GM12878 (cell line): ENCODE results near the gene GAL3ST2. TPM values are rescaled to one million over a fixed set of nuclear protein-coding genes. Genes with fewer than 3 reads are reported as not detected.

Experiments used
- ATAC-seq: fragments of 200-7000 bp; cut with Tn5 transposase; 3 replicates; pipeline ENCODE4 v1.9.1; 2020; ENCODE audit warnings: mild to moderate bottlenecking, moderate library complexity
- BruUV-seq: library from RNA; stranded (reverse); fragments of 400-500 nt; replicated peaks from 2 replicates; lab custom pipeline; 2021; lab: Mats Ljungman, UMichigan
- CTCF ChIA-PET: fragments of 300-600 bp; sonication (Branson Sonifier 250); formaldehyde crosslinking; extraction: SDS; loops from one replicate; lab custom pipeline; 2021; ENCODE audit warnings: inconsistent platforms; lab: Yijun Ruan, JAX
- POLR2A ChIA-PET: fragments of 350-600 bp; formaldehyde crosslinking; extraction: SDS; loops from one replicate; lab custom pipeline; 2021; ENCODE audit warnings: inconsistent platforms; lab: Charles Lee
- RAD21 ChIA-PET: fragments of 300-600 bp; sonication (Branson Sonifier 250); formaldehyde crosslinking; loops from one replicate; lab custom pipeline; 2023; ENCODE audit warnings: antibody characterized with exemption; ENCODE audit not compliant: unreplicated experiment; lab: Charles Lee
- SMC1A ChIA-PET: fragments of 300-600 bp; sonication (Branson Sonifier 250); formaldehyde crosslinking; loops from one replicate; lab custom pipeline; 2023; ENCODE audit not compliant: unreplicated experiment, uncharacterized antibody; lab: Charles Lee
- DNase-seq: peaks from one replicate; pipeline ENCODE4 v3.0.0-alpha.2; 2011; ENCODE audit warnings: low read depth, low spot score
- FAIRE-seq: peaks from 3 replicates; lab custom pipeline; 2011; peaks lifted over from hg19 to GRCh38; lab: Jason Lieb, UNC
- H2AFZ ChIP-seq: 2 replicates; pipeline ENCODE4 v1.6.0; 2011; ENCODE audit warnings: low read depth, low read length, control low read depth; ENCODE audit not compliant: control insufficient read depth
- H3K27ac ChIP-seq: 2 replicates; pipeline ENCODE4 v1.5.1; 2011; ENCODE audit warnings: control low read depth; ENCODE audit not compliant: control insufficient read depth, insufficient read depth
- H3K27me3 ChIP-seq, 2 experiments: replicated peaks in 1 of 2; 2 replicates each; pipeline versions ENCODE4 v1.6.0 to v1.6.1; 2011; ENCODE audit warnings: low read length in 1 of 2; ENCODE audit not compliant: control insufficient read depth in 2 of 2, insufficient read depth in 2 of 2
- H3K36me3 ChIP-seq, 2 experiments: 2 replicates each; pipeline ENCODE4 v1.5.1; 2011; ENCODE audit warnings: low read length in 1 of 2; ENCODE audit not compliant: control insufficient read depth in 2 of 2, insufficient read depth in 2 of 2
- H3K4me1 ChIP-seq: 2 replicates; pipeline ENCODE4 v1.6.1; 2011; ENCODE audit warnings: mild to moderate bottlenecking, low read length, moderate library complexity, mixed read lengths; ENCODE audit not compliant: control insufficient read depth, insufficient read depth
- H3K4me2 ChIP-seq: 2 replicates; pipeline ENCODE4 v1.6.0; 2011; ENCODE audit warnings: control low read depth; ENCODE audit not compliant: control insufficient read depth, insufficient read depth
- H3K4me3 ChIP-seq: fragments of 200-600 bp; sonication (generic); 2 replicates; pipeline ENCODE4 v1.5.1; 2016
- H3K79me2 ChIP-seq: 2 replicates; pipeline ENCODE4 v1.6.0; 2011; ENCODE audit warnings: low read length; ENCODE audit not compliant: control insufficient read depth, insufficient read depth
- H3K9ac ChIP-seq: 2 replicates; pipeline ENCODE4 v1.8.0; 2011; ENCODE audit warnings: low read length, control low read depth, mixed read lengths; ENCODE audit not compliant: control insufficient read depth, insufficient read depth
- H3K9me3 ChIP-seq: replicated peaks from 3 replicates; pipeline ENCODE4 v1.5.1; 2011; ENCODE audit warnings: mild to moderate bottlenecking, low read length; ENCODE audit not compliant: control insufficient read depth, insufficient read depth
- H4K20me1 ChIP-seq: 2 replicates; pipeline ENCODE4 v1.6.0; 2011; ENCODE audit not compliant: control insufficient read depth, insufficient read depth
- ATF7 ChIP-seq: fragments of 450-650 bp; IDR thresholded peaks from 2 replicates; pipeline ENCODE4 v1.6.1; 2016; ENCODE audit warnings: low read depth, mild to moderate bottlenecking
- BRCA1 ChIP-seq: IDR thresholded peaks from 2 replicates; pipeline ENCODE4 v1.6.1; 2011; ENCODE audit warnings: low read depth, low read length, improper control_type of control experiment
- CHD1 ChIP-seq: IDR thresholded peaks from 2 replicates; pipeline ENCODE4 v1.6.1; 2012; ENCODE audit warnings: low read depth, low read length, improper control_type of control experiment
- FOXM1 ChIP-seq: IDR thresholded peaks from 2 replicates; pipeline ENCODE4 v1.6.1; 2012; ENCODE audit warnings: low read depth, mild to moderate bottlenecking, inconsistent platforms, low read length, moderate library complexity
- KLF5 ChIP-seq: fragments of 450-650 bp; IDR thresholded peaks from 2 replicates; pipeline ENCODE4 v1.6.1; 2014; ENCODE audit warnings: mild to moderate bottlenecking; ENCODE audit not compliant: partially characterized antibody
- MTA3 ChIP-seq: IDR thresholded peaks from 2 replicates; pipeline ENCODE4 v1.6.1; 2012; ENCODE audit warnings: low read length, inconsistent platforms, borderline replicate concordance
- NBN ChIP-seq: fragments of 450-650 bp; IDR thresholded peaks from 2 replicates; pipeline ENCODE4 v1.6.1; 2016
- RUNX3 ChIP-seq: IDR thresholded peaks from 2 replicates; pipeline ENCODE4 v1.6.1; 2012; ENCODE audit warnings: low read length, inconsistent platforms
- SP1 ChIP-seq: IDR thresholded peaks from one replicate; pipeline ENCODE4 v1.6.1; 2011; ENCODE audit warnings: low read depth, low read length
- STAT3 ChIP-seq: IDR thresholded peaks from 2 replicates; pipeline ENCODE4 v1.6.1; 2011; ENCODE audit warnings: low read depth, low read length, improper control_type of control experiment
- TCF3 ChIP-seq: IDR thresholded peaks from 2 replicates; pipeline ENCODE4 v1.6.1; 2012; ENCODE audit warnings: low read depth, mild to moderate bottlenecking, low read length, borderline replicate concordance; ENCODE audit not compliant: insufficient read depth
- WGBS: methylation state at CpG from one replicate; pipeline ENCODE4 v1.1.6; 2016; ENCODE audit warnings: low lambda C conversion rate; ENCODE audit not compliant: insufficient replicate concordance, insufficient coverage; ENCODE audit errors: missing lambda C conversion rate; 5-methylcytosine and 5-hydroxymethylcytosine counted together
- in situ Hi-C: fragments of 300-500 bp; cut with MboI; formaldehyde crosslinking; loops from 9 replicates; pipeline ENCODE4 v1.14.3; 2018; ENCODE audit warnings: mixed read lengths
- intact Hi-C: fragments of 100-400 bp; cut with micrococcal nuclease; formaldehyde crosslinking; loops from one replicate; pipeline ENCODE4 v1.14.2; 2022; ENCODE audit not compliant: unreplicated experiment
- polyA plus RNA-seq, 11 experiments: library from polyadenylated mRNA; depleted of rRNA in 4 of 11; unstranded in 6 of 11; stranded (reverse) in 5 of 11; fragments of >200 nt; fragmentation: Nextera tagmentation in 4 of 11; fragmentation: Illumina TruSeq in 1 of 11; extraction: Ambion mirVana in 4 of 11; extraction: Trizol in 1 of 11; gene quantifications; 1 replicate in 1 of 11; 2 replicates in 10 of 11; pipeline versions ENCODE4 v1.2.1 to v1.2.3, GENCODE V29; 2011 to 2016; ENCODE audit warnings: inconsistent platforms in 2 of 11, missing spikeins in 2 of 11, low read depth in 1 of 11
- total RNA-seq, 4 experiments: library from RNA; depleted of rRNA in 3 of 4; stranded (reverse); fragments of >200 nt in 3 of 4; fragmentation: Illumina TruSeq in 1 of 4; extraction: Trizol in 1 of 4; gene quantifications; 2 replicates each; pipeline versions ENCODE4 v1.2.1 to v1.2.3, GENCODE V29; 2013 to 2021
- TF ChIP-seq, protein P1 (sequence below): fragments of 450-650 bp; IDR thresholded peaks from 2 replicates; pipeline ENCODE4 v1.6.1; 2018; ENCODE audit warnings: borderline replicate concordance, mild to moderate bottlenecking; ENCODE audit not compliant: partially characterized antibody

GAL3ST2 gene
- total and polyA plus RNA-seq, 10 of the 15 experiments (the other 5 are each of a cell fraction or from before 2014, with no cell fraction given): 0.09 to 0.36 (median 0.11) TPM; not detected in 7

- no peaks in the 10 kb centered on the region for H4K20me1 ChIP-seq
- POLR2A ChIA-PET: no interaction called here
- no TSS peak for BruUV-seq
- peaks cover 5% of the 10 kb centered on the region; the same call in 1 of the 2 replicates for H3K4me1 ChIP-seq
- no peak for FAIRE-seq
- intact Hi-C loops: no loop called here
- WGBS: 56% methylated on average over 11 of the region's 14 CpGs
- TF ChIP-seq BRCA1 (no peak), ATF7 (no peak), STAT3 (no peak)
- TF ChIP-seq, all 136 proteins: peak for 0
- ATAC-seq (no peak; the same call in 1 of the 3 replicates), DNase-seq (no peak)
- Histone ChIP-seq H3K27ac (no peak overlapping the region), H3K4me3 (no peak overlapping the region), H2AFZ (no peak overlapping the region), H3K9me3 (no peaks in the 10 kb centered on the region), H3K9ac (no peak overlapping the region), H3K36me3 (no peaks in the 10 kb centered on the region), H3K27me3 (no peaks in the 10 kb centered on the region), H3K79me2 (no peaks in the 10 kb centered on the region), H3K4me2 (no peak overlapping the region)
- ChIA-PET CTCF (no interaction called here), RAD21 (no interaction called here), SMC1A (no interaction called here)
- in situ Hi-C loops: no loop called here
These were observed 21.5 kb downstream of the GAL3ST2 start for GRCh38 chr2:241798081-241798630.

GRCh38 chr2:241798631-241799521 lies 22.3 kb downstream of the GAL3ST2 start:
- intact Hi-C loops (no loop called here), in situ Hi-C loops (no loop called here)
- no peaks in the 10 kb centered on the region for H4K20me1 ChIP-seq
- peaks cover 6% of the 10 kb centered on the region; the same call in 1 of the 2 replicates for H3K4me1 ChIP-seq
- no peak overlapping the region for H2AFZ ChIP-seq
- no peaks in the 10 kb centered on the region for H3K79me2 ChIP-seq
- H3K4me3 ChIP-seq: no peak overlapping the region
- H3K27ac ChIP-seq: no peak overlapping the region
- DNase-seq (no peak), FAIRE-seq (no peak), ATAC-seq (no peak)
- H3K9me3 ChIP-seq: no peaks in the 10 kb centered on the region
- ChIA-PET POLR2A (no interaction called here), SMC1A (interaction anchor here (0.5 kb wide), 1 partner anchor 19 kb away, joined by 3 read pairs; no protein-coding TSS in a partner anchor), RAD21 (no interaction called here), CTCF (no interaction called here)
- no peaks in the 10 kb centered on the region for H3K36me3 ChIP-seq
- 65% methylated on average over 21 of the region's 21 CpGs for WGBS
- no TSS peak for BruUV-seq
- H3K4me2 ChIP-seq: no peak overlapping the region
- no peaks in the 10 kb centered on the region for H3K27me3 ChIP-seq
- H3K9ac ChIP-seq: no peak overlapping the region
- TF ChIP-seq CHD1 (no peak), TCF3 (no peak), SP1 (no peak), MTA3 (no peak), NBN (no peak), KLF5 (no peak), FOXM1 (no peak), RUNX3 (no peak)
- TF ChIP-seq, protein P1, sequence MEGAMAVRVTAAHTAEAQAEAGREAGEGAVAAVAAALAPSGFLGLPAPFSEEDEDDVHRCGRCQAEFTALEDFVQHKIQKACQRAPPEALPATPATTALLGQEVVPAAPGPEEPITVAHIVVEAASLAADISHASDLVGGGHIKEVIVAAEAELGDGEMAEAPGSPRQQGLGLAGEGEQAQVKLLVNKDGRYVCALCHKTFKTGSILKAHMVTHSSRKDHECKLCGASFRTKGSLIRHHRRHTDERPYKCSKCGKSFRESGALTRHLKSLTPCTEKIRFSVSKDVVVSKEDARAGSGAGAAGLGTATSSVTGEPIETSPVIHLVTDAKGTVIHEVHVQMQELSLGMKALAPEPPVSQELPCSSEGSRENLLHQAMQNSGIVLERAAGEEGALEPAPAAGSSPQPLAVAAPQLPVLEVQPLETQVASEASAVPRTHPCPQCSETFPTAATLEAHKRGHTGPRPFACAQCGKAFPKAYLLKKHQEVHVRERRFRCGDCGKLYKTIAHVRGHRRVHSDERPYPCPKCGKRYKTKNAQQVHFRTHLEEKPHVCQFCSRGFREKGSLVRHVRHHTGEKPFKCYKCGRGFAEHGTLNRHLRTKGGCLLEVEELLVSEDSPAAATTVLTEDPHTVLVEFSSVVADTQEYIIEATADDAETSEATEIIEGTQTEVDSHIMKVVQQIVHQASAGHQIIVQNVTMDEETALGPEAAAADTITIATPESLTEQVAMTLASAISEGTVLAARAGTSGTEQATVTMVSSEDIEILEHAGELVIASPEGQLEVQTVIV: no peak
